Karpas-422 (cell line): ENCODE results near the gene ZBTB7C. TPM values are rescaled to one million over a fixed set of nuclear protein-coding genes. Genes with fewer than 3 reads are reported as not detected.

ENCODE experiments used
- DNase-seq: peaks from one replicate; pipeline ENCODE4 v3.0.0-alpha.2; 2015
- H2AFZ ChIP-seq: fragments of 200-600 bp; sonication (generic); 2 replicates; pipeline ENCODE4 v1.6.1; 2014; ENCODE audit warnings: antibody characterized with exemption, low read length, mixed read lengths
- H3K27ac ChIP-seq: fragments of 200-600 bp; sonication (generic); 2 replicates; pipeline ENCODE4 v1.5.1; 2014; ENCODE audit warnings: mild to moderate bottlenecking, low read length, moderate library complexity
- H3K27me3 ChIP-seq: fragments of 200-600 bp; sonication (generic); 2 replicates; pipeline ENCODE4 v1.6.1; 2014; ENCODE audit warnings: low read length, mixed read lengths
- H3K36me3 ChIP-seq: fragments of 200-600 bp; sonication (generic); 2 replicates; pipeline ENCODE4 v1.6.1; 2014; ENCODE audit warnings: low read length, mixed read lengths; ENCODE audit not compliant: insufficient read depth
- H3K4me1 ChIP-seq: fragments of 200-600 bp; sonication (generic); 2 replicates; pipeline ENCODE4 v1.6.1; 2014; ENCODE audit warnings: mild to moderate bottlenecking, low read length, mixed read lengths
- H3K4me2 ChIP-seq: fragments of 200-600 bp; sonication (generic); 2 replicates; pipeline ENCODE4 v1.6.1; 2014; ENCODE audit warnings: low read length, low read depth, mild to moderate bottlenecking; ENCODE audit not compliant: poor library complexity, severe bottlenecking
- H3K4me3 ChIP-seq: fragments of 200-600 bp; sonication (generic); 2 replicates; pipeline ENCODE4 v1.5.1; 2014; ENCODE audit warnings: mild to moderate bottlenecking, antibody characterized with exemption, low read length, mixed read lengths
- H3K79me2 ChIP-seq: fragments of 200-600 bp; sonication (generic); 2 replicates; pipeline ENCODE4 v1.6.1; 2014; ENCODE audit warnings: mild to moderate bottlenecking, low read length, mixed read lengths
- H3K9ac ChIP-seq: fragments of 200-600 bp; sonication (generic); 2 replicates; pipeline ENCODE4 v1.6.0; 2014; ENCODE audit warnings: low read length
- H3K9me2 ChIP-seq: fragments of 200-600 bp; sonication (generic), shearing (Covaris generic); replicated peaks from 2 replicates; pipeline ENCODE4 v1.6.0; 2014; ENCODE audit warnings: mild to moderate bottlenecking, low read length, moderate library complexity; ENCODE audit not compliant: insufficient read depth
- H3K9me3 ChIP-seq: fragments of 300-700, 200-600 bp; sonication (generic); 2 replicates; pipeline ENCODE4 v1.6.1; 2014; ENCODE audit warnings: low read length, mixed read lengths
- H4K20me1 ChIP-seq: fragments of 200-600 bp; sonication (generic); 2 replicates; pipeline ENCODE4 v1.6.1; 2014; ENCODE audit warnings: mild to moderate bottlenecking, antibody characterized with exemption, low read length, low read depth; ENCODE audit not compliant: insufficient read depth
- total RNA-seq: library from RNA; depleted of rRNA; stranded (reverse); fragments of >200 nt; shearing (Covaris generic); gene quantifications from 2 replicates; pipeline ENCODE4 v1.2.3, GENCODE V29; 2014; ENCODE audit warnings: low replicate concordance

ZBTB7C gene
- total RNA-seq, 1 experiment from 2014 or later = not detected

DNA sequence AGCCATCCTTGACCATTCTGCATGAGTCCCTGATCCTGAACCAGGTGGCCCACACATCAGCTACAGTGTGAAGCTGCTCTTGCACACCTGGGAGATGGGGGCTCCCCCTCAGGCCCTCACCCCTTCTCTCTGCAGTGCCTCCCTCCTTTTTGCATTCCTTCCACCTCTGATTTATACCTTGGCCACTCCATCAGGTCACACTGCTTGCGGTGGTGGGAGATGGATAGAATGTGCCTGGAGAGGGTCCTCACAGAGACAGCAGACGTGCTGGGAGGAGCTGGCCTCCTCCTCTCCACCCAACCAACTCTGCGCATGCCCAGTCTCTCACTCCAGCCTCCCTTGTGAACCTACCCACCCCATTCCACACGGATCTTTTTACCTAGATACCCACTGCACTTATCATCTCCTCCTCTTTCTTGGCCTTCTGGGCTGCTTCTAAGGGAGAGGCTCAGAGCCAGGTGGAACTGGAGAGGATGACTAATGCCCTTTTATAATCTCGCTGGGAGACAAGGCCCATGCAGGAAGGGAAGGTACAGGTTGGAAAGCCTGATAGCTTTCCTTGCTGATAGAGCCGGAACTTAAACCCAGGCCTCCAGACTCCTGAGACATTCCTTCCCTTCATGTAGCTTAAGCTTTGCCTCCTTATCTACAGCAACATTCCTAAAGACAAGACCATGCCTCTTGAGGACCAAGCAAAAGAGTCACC is 205.1 kb downstream of the ZBTB7C start:
- no peak overlapping the region for H3K9ac ChIP-seq
- no peaks in the 10 kb centered on the region for H3K36me3 ChIP-seq

DNA sequence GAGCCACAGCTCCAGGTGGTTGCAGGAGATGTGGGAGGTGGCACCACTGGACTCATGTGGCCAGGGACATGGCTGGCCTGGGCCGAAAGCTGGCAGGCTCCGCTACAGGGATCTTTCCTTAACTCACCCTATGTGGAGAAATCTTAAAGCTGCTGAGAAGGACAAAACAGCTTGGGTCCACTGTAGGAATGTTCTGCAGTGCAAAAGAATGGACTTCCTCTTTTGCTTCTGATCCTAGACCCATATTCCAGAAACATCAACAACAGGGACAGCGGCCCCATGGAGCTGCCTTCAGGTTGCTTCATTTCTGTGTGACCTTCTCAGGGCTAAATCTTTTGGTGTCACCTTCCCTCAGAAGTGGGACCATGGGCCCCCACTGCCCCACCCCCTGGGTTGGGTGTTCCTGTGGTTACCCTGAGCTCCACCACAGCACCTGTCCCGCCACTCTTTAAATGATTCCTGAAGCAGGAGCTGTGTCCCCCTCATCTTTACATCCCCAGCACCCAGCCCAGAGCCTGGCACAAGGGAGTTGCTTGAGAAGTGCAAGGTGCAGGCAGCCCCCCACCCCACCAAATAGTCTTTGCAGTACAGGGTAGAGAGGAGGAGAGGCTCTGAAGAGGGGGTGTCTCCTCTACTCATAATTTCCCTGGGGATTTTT is 205.8 kb downstream of the ZBTB7C start:
- no peak overlapping the region for H3K4me3 ChIP-seq
- no peaks in the 10 kb centered on the region for H3K27me3 ChIP-seq
- H3K36me3 ChIP-seq = no peaks in the 10 kb centered on the region
- DNase-seq = no peak
- no peak overlapping the region for H2AFZ ChIP-seq
- no peaks in the 10 kb centered on the region for H3K9me3 ChIP-seq
- no peak overlapping the region for H3K4me2 ChIP-seq
- no peaks in the 10 kb centered on the region for H3K79me2 ChIP-seq
- H3K9me2 ChIP-seq = no peaks in the 10 kb centered on the region
- H3K4me1 ChIP-seq = peaks cover 9% of the 10 kb centered on the region
- H4K20me1 ChIP-seq = 0 out of 2 replicates have a peak, but pooled peaks cover under 1% of the 10 kb centered on the region
- no peak overlapping the region for H3K27ac ChIP-seq
- H3K9ac ChIP-seq = no peak overlapping the region

More for the DNA sequence above, 205.1 kb downstream of the ZBTB7C start:
- Histone ChIP-seq H3K9me3 (no peaks in the 10 kb centered on the region), H3K27me3 (no peaks in the 10 kb centered on the region), H2AFZ (no peak overlapping the region), H3K79me2 (no peaks in the 10 kb centered on the region), H3K9me2 (no peaks in the 10 kb centered on the region), H3K27ac (no peak overlapping the region), H4K20me1 (0 out of 2 replicates have a peak, but pooled peaks cover 3% of the 10 kb centered on the region), H3K4me2 (no peak overlapping the region), H3K4me3 (no peak overlapping the region), H3K4me1 (peaks cover 16% of the 10 kb centered on the region)
- no peak for DNase-seq

DNA sequence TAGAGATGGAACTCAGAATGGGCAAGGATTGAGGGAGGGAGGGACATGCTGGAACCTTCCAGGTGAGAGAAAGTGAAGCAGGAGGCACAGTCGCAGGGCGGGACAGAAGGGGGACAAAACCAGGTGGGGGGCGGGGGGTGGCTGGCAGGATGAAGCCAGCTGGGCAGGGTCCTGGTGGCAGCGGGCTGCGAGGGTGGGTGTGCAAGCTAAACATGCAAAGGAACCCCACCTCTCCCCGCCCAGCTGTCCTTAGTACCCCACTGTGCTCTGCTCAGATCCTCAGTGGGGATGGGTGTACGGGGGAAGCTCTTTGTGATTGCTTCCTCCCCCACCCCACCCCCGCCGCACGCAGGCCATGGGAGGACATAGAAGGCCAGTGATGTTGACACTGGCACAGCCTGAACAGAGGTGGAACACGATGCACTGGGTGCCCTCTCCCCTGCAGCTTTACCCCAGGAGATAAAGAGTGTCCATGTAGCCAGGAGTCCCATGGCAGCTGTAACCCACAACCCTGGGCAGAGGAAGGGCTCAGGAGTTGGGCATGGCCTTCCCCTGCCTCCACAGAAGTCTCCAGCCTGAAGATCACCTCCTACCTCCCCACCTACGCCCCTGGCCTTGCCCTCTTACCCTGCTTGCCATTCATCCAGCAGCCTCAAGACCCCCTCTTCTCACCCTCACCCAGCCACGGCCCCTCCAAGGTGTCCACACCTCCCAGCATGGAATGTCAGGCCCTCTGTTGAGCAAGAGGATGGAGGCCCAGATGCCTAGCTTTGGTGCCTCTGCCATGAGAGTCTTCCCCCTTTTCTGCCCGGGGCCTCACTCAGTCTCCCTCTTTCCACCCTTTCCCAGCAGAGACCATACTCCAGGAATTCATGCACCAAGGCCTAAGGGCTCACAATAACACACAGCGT is 206.6 kb downstream of the ZBTB7C start:
- H4K20me1 ChIP-seq = no peaks in the 10 kb centered on the region
- no peaks in the 10 kb centered on the region for H3K9me2 ChIP-seq
- no peaks in the 10 kb centered on the region for H3K9me3 ChIP-seq
- no peak overlapping the region for H3K9ac ChIP-seq
- no peak overlapping the region for H2AFZ ChIP-seq
- DNase-seq = no peak
- no peaks in the 10 kb centered on the region for H3K27me3 ChIP-seq
- H3K4me3 ChIP-seq = no peak overlapping the region
- no peak overlapping the region for H3K27ac ChIP-seq
- H3K4me1 ChIP-seq = 0 out of 2 replicates have a peak, but pooled peaks cover 2% of the 10 kb centered on the region
- no peaks in the 10 kb centered on the region for H3K79me2 ChIP-seq
- no peak overlapping the region for H3K4me2 ChIP-seq
- no peaks in the 10 kb centered on the region for H3K36me3 ChIP-seq

DNA sequence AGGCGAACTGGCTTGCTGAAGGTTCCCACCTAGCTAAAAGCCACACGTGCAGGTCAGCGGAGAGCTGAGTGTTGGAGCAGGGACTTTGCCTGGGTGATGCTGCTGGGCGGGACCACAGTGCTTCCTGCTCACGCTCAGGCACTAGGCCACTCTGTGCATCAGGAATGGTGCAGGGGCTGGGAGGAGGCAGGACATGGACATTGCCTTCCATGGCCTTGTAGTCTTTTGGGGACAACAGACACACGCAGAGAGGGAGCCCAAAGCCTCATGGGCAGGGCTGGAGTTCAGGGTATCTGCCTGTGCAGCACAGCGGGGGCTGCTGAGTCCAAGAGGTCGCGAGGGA is 207.2 kb downstream of the ZBTB7C start:
- Histone ChIP-seq H2AFZ (no peak overlapping the region), H3K4me3 (no peak overlapping the region), H3K9ac (no peak overlapping the region), H3K36me3 (no peaks in the 10 kb centered on the region), H3K27ac (no peak overlapping the region), H3K4me2 (no peak overlapping the region), H4K20me1 (no peaks in the 10 kb centered on the region), H3K4me1 (0 out of 2 replicates have a peak, but pooled peaks cover 2% of the 10 kb centered on the region), H3K9me2 (no peaks in the 10 kb centered on the region), H3K79me2 (no peaks in the 10 kb centered on the region), H3K9me3 (no peaks in the 10 kb centered on the region), H3K27me3 (no peaks in the 10 kb centered on the region)
- no peak for DNase-seq

DNA sequence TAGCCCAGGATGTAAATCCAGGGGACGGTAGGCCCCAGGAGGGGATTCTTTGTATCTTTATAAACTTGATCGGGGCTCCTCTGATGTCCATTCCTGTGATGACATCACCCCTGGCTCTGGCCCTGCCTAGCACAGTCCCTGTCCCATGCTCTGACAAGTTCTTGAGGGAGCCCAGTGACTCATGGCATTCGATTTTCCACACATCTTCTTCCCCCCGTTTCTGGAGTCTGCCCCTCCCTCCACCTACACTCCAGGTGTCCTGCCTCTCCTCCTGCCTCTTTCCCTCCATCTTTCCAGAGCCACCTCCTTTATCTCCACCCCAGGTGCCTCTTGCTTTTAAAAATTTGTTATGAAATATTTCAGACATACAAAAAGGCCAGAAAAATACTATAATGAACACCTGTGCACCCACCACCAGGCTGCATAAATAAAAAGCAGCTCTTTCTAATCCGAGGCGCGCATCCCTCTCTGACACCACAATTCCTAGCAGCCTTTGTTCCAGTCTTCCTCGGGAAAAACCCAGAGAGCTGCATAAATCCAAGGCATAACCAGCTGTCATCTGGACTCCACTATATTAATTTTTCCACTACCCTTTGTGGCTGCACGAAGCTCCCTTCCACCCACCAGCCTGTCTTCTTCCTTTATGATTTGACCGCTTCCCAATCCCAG is 207.7 kb downstream of the ZBTB7C start:
- no peak overlapping the region for H3K4me2 ChIP-seq
- H3K4me3 ChIP-seq = no peak overlapping the region
- 0 out of 2 replicates have a peak, but pooled peaks cover 2% of the 10 kb centered on the region for H3K4me1 ChIP-seq
- H3K27me3 ChIP-seq = no peaks in the 10 kb centered on the region
- H2AFZ ChIP-seq = no peak overlapping the region
- no peaks in the 10 kb centered on the region for H3K9me3 ChIP-seq
- H4K20me1 ChIP-seq = no peaks in the 10 kb centered on the region
- H3K9me2 ChIP-seq = no peaks in the 10 kb centered on the region
- no peak for DNase-seq
- H3K36me3 ChIP-seq = no peaks in the 10 kb centered on the region
- no peaks in the 10 kb centered on the region for H3K79me2 ChIP-seq
- H3K9ac ChIP-seq = no peak overlapping the region
- H3K27ac ChIP-seq = no peak overlapping the region

DNA sequence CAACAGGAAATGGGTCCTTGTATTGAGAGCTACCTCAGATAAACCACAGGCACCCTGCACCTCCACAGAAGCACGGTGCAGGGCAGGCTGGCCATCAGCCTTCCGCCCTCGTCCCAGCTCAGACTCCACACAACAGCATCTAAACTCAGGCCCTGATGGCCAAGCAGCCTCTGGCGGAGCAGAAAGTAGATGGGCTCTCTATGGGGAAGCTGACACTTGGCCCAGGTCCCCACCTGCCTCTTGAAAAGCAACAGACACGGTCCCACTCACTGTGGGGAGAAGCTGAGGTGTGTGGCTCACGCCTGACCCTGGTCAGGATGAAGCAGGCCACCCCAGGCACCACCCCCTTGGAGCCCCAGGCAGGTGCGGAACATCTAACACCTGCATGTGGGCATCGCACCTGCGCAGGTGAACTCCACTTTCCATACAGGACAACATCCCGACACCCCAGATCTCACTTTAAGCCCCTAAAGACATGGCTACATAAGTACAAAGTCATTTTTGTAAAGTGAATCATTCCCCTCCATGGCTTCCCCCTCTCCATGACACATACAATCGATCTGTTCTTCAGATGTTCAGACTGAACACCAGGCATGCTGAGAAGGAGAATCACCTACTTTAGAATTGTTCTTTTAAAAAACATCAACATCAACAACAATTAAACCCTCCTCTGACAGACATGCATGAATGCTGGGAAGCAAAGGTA is 208.4 kb downstream of the ZBTB7C start:
- Histone ChIP-seq H3K4me2 (no peak overlapping the region), H4K20me1 (no peaks in the 10 kb centered on the region), H3K4me1 (0 out of 2 replicates have a peak, but pooled peaks cover 2% of the 10 kb centered on the region), H3K79me2 (no peaks in the 10 kb centered on the region), H3K9me3 (no peaks in the 10 kb centered on the region), H3K4me3 (no peak overlapping the region), H3K9ac (no peak overlapping the region), H2AFZ (no peak overlapping the region), H3K27ac (no peak overlapping the region), H3K27me3 (no peaks in the 10 kb centered on the region), H3K9me2 (no peaks in the 10 kb centered on the region), H3K36me3 (no peaks in the 10 kb centered on the region)
- no peak for DNase-seq

DNA sequence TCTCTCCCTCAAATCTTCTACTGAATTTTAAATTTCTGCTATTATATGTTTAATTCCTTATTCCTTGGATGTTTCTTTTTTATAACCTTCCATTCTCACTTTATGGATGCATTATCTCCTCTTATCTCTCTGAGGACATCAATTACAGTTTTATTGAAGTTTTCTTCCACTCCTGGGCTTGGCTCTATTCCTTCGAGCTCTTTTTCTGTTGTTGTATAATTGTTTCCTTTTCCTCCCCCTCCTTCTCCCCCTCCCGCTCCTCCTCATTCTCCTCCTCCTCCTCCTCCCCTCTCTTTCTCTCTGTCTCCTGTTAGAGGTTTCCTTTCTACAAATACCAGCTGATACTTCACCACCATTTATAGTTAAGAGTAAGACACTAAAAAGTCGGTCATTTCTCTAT is 209.8 kb downstream of the ZBTB7C start:
- H3K4me3 ChIP-seq = no peak overlapping the region
- H2AFZ ChIP-seq = no peak overlapping the region
- no peaks in the 10 kb centered on the region for H3K9me2 ChIP-seq
- H4K20me1 ChIP-seq = no peaks in the 10 kb centered on the region
- no peak for DNase-seq
- no peaks in the 10 kb centered on the region for H3K27me3 ChIP-seq
- H3K4me1 ChIP-seq = 0 out of 2 replicates have a peak, but pooled peaks cover 2% of the 10 kb centered on the region
- H3K27ac ChIP-seq = no peak overlapping the region
- no peak overlapping the region for H3K9ac ChIP-seq
- no peaks in the 10 kb centered on the region for H3K79me2 ChIP-seq
- H3K36me3 ChIP-seq = no peaks in the 10 kb centered on the region
- no peak overlapping the region for H3K4me2 ChIP-seq
- H3K9me3 ChIP-seq = no peaks in the 10 kb centered on the region
